Uterus (tissue), 2 donors: ENCODE data around the gene BORCS6.

Source experiments
- CTCF ChIP-seq, 4 experiments: fragments of 200-600 bp in 2 of 4; fragments of 450-650 bp in 2 of 4; sonication (generic) in 2 of 4; IDR thresholded peaks; one replicate each; pipeline ENCODE4 v1.5.1; 2016 to 2019; ENCODE audit warnings: antibody characterized with exemption in 4 of 4, mild to moderate bottlenecking in 2 of 4, moderate library complexity in 1 of 4
- POLR2A ChIP-seq, 2 donors: fragments of 450-650 bp; IDR thresholded peaks; one replicate each; pipeline ENCODE4 v1.6.1; 2016; ENCODE audit warnings: antibody characterized with exemption in 2 of 2, mild to moderate bottlenecking in 1 of 2, moderate library complexity in 1 of 2

GRCh38 chr17:8140065-8141029, 49.6 kb downstream of the BORCS6 start:
- TF ChIP-seq POLR2A (IDR thresholded peaks at IDR 0.05) (no peak), CTCF (IDR thresholded peaks at IDR 0.05) (no peak)
